HCT116 (cell line): Measurements from ENCODE around the gene DNAJC3. TPM values are rescaled to one million over a fixed set of nuclear protein-coding genes. Genes with fewer than 3 reads are reported as not detected.

Experiments used
- ATAC-seq: fragments of 200-7000 bp; cut with Tn5 transposase; 2 replicates; pipeline ENCODE4 v1.9.1; 2020; ENCODE audit warnings: mild to moderate bottlenecking, moderate library complexity
- BruUV-seq: library from RNA; stranded (reverse); fragments of 400-500 nt; replicated peaks from 2 replicates; lab custom pipeline; 2021; lab: Mats Ljungman, UMichigan
- CTCF ChIA-PET: fragments of 300-600 bp; sonication (Branson Sonifier 250); formaldehyde crosslinking; loops from one replicate; lab custom pipeline; 2021; ENCODE audit warnings: antibody characterized with exemption; lab: Charles Lee
- POLR2A ChIA-PET: fragments of 300-600, 350-600 bp; sonication (Branson Sonifier 250); formaldehyde crosslinking; loops from one replicate; lab custom pipeline; 2021; ENCODE audit warnings: antibody characterized with exemption; lab: Charles Lee
- RAD21 ChIA-PET, 2 experiments: fragments of 300-600 bp; sonication (Branson Sonifier 250); formaldehyde crosslinking; loops; one replicate each; lab custom pipeline; 2023; ENCODE audit warnings: low total read pairs in 2 of 2; ENCODE audit not compliant: uncharacterized antibody in 2 of 2, unreplicated experiment in 2 of 2, low non-redundant PET in 1 of 2; lab: Charles Lee
- DNase-seq: peaks from one replicate; pipeline ENCODE4 v3.0.0-alpha.2; 2010; ENCODE audit warnings: low read depth, low spot score
- H2AFZ ChIP-seq: fragments of 200-600 bp; shearing (Covaris generic), sonication (generic); 2 replicates; pipeline ENCODE4 v1.6.1; 2017; ENCODE audit warnings: low read depth, mixed run types, mixed read lengths, antibody characterized with exemption, low read length; ENCODE audit not compliant: poor library complexity, severe bottlenecking
- H3K27ac ChIP-seq: 2 replicates; pipeline ENCODE4 v1.5.1; 2012; ENCODE audit warnings: low read depth, low read length
- H3K27me3 ChIP-seq: fragments of 200-600 bp; sonication (generic); 2 replicates; pipeline ENCODE4 v1.6.1; 2016; ENCODE audit warnings: mixed run types, low read length, mixed read lengths; ENCODE audit not compliant: insufficient read depth
- H3K36me3 ChIP-seq, 2 experiments: fragments of 200-500 bp in 1 of 2; fragments of 200-600 bp in 1 of 2; sonication (Bioruptor generic) in 1 of 2; sonication (generic) in 1 of 2; 2 replicates each; pipeline versions ENCODE4 v1.5.1 to v1.6.1; 2014 to 2016; ENCODE audit warnings: low read length in 2 of 2, inconsistent platforms in 1 of 2, mixed read lengths in 1 of 2, mixed run types in 1 of 2; ENCODE audit not compliant: insufficient read depth in 2 of 2, control insufficient read depth in 1 of 2
- H3K4me1 ChIP-seq, 2 experiments: fragments of 200-600 bp in 1 of 2; sonication (generic) in 1 of 2; 2 replicates each; pipeline versions ENCODE4 v1.5.1 to v1.6.1; 2012 to 2017; ENCODE audit warnings: low read length in 2 of 2, inconsistent platforms in 1 of 2, mild to moderate bottlenecking in 1 of 2, mixed read lengths in 1 of 2, mixed run types in 1 of 2, moderate library complexity in 1 of 2; ENCODE audit not compliant: insufficient read depth in 2 of 2, control insufficient read depth in 1 of 2
- H3K4me2 ChIP-seq: fragments of 200-600 bp; sonication (generic); 2 replicates; pipeline ENCODE4 v1.6.1; 2017; ENCODE audit warnings: mixed run types, low read length, mixed read lengths
- H3K4me3 ChIP-seq, 2 experiments: fragments of 200-600 bp in 1 of 2; sonication (generic) in 1 of 2; replicated peaks in 1 of 2; 2 replicates each; pipeline ENCODE4 v1.5.1; 2011 to 2016; ENCODE audit warnings: low read length in 2 of 2, control low read depth in 1 of 2, low read depth in 1 of 2, mild to moderate bottlenecking in 1 of 2, mixed read lengths in 1 of 2, mixed run types in 1 of 2
- H3K79me2 ChIP-seq: fragments of 200-600 bp; sonication (generic); 2 replicates; pipeline ENCODE4 v1.6.1; 2017; ENCODE audit warnings: mild to moderate bottlenecking, mixed run types, low read length, moderate library complexity, mixed read lengths; ENCODE audit not compliant: insufficient read depth
- H3K9ac ChIP-seq: fragments of 200-600 bp; sonication (generic); 2 replicates; pipeline ENCODE4 v1.6.1; 2016; ENCODE audit warnings: low read length, mixed read lengths
- H3K9me2 ChIP-seq: fragments of 200-600 bp; sonication (generic), shearing (Covaris generic); 2 replicates; pipeline ENCODE4 v1.6.1; 2017; ENCODE audit warnings: mixed run types, mild to moderate bottlenecking, moderate library complexity; ENCODE audit not compliant: insufficient read depth
- H3K9me3 ChIP-seq, 2 experiments: fragments of 200-500 bp in 1 of 2; fragments of 200-600 bp in 1 of 2; sonication (Bioruptor generic) in 1 of 2; sonication (generic) in 1 of 2; 2 replicates each; pipeline ENCODE4 v1.6.1; 2014 to 2017; ENCODE audit warnings: low read length in 2 of 2, mixed read lengths in 2 of 2, inconsistent platforms in 1 of 2, low read depth in 1 of 2, mild to moderate bottlenecking in 1 of 2, mixed run types in 1 of 2, moderate library complexity in 1 of 2; ENCODE audit not compliant: control insufficient read depth in 1 of 2, insufficient read depth in 1 of 2
- H4K20me1 ChIP-seq: fragments of 200-600 bp; sonication (generic), shearing (Covaris generic); 2 replicates; pipeline ENCODE4 v1.6.1; 2017; ENCODE audit warnings: mixed run types, mild to moderate bottlenecking, moderate library complexity; ENCODE audit not compliant: insufficient read depth
- CBX3 ChIP-seq: IDR thresholded peaks from 2 replicates; pipeline ENCODE4 v1.6.1; 2012; ENCODE audit warnings: low read depth
- CEBPB ChIP-seq: IDR thresholded peaks from 2 replicates; pipeline ENCODE4 v1.6.1; 2012; ENCODE audit warnings: low read depth
- CTCF ChIP-seq, 3 experiments: fragments of 200-600 bp in 1 of 3; sonication (generic) in 1 of 3; IDR thresholded peaks in 2 of 3; conservative IDR thresholded peaks in 1 of 3; 2 replicates each; pipeline ENCODE4 v1.5.1; 2012 to 2017; ENCODE audit warnings: low read depth in 2 of 3, low read length in 2 of 3, antibody characterized with exemption in 1 of 3, borderline replicate concordance in 1 of 3, control low read depth in 1 of 3, mild to moderate bottlenecking in 1 of 3, mixed read lengths in 1 of 3, mixed run types in 1 of 3, moderate library complexity in 1 of 3; ENCODE audit not compliant: insufficient read depth in 1 of 3
- EGR1 ChIP-seq: IDR thresholded peaks from 2 replicates; pipeline ENCODE4 v1.6.1; 2012; ENCODE audit warnings: low read depth
- EZH2 ChIP-seq: fragments of 200-600 bp; sonication (generic); IDR thresholded peaks from 2 replicates; pipeline ENCODE4 v1.6.1; 2017; ENCODE audit warnings: antibody characterized with exemption, mixed run types
- JUND ChIP-seq: IDR thresholded peaks from 2 replicates; pipeline ENCODE4 v1.6.1; 2012
- POLR2A ChIP-seq: IDR thresholded peaks from 2 replicates; pipeline ENCODE4 v1.7.0; 2011; ENCODE audit warnings: borderline replicate concordance; ENCODE audit not compliant: insufficient read depth, insufficient read length; ENCODE audit errors: extremely low read depth
- POLR2AphosphoS5 ChIP-seq: IDR thresholded peaks from 2 replicates; pipeline ENCODE4 v1.6.1; 2011; ENCODE audit warnings: mild to moderate bottlenecking, low read depth, low read length, moderate library complexity
- RAD21 ChIP-seq: IDR thresholded peaks from 2 replicates; pipeline ENCODE4 v1.6.1; 2012; ENCODE audit warnings: low read depth, mild to moderate bottlenecking
- SIN3A ChIP-seq: IDR thresholded peaks from 2 replicates; pipeline ENCODE4 v1.6.1; 2012; ENCODE audit warnings: low read depth
- SP1 ChIP-seq: IDR thresholded peaks from 2 replicates; pipeline ENCODE4 v1.6.1; 2012; ENCODE audit warnings: low read depth
- TCF7L2 ChIP-seq: IDR thresholded peaks from 2 replicates; pipeline ENCODE4 v1.7.0; 2011; ENCODE audit warnings: borderline replicate concordance, inconsistent platforms; ENCODE audit not compliant: insufficient read depth, insufficient read length; ENCODE audit errors: extremely low read depth
- YY1 ChIP-seq: IDR thresholded peaks from 2 replicates; pipeline ENCODE4 v1.6.1; 2011; ENCODE audit warnings: low read length, low read depth, moderate library complexity, mild to moderate bottlenecking; ENCODE audit not compliant: insufficient replicate concordance; ENCODE audit errors: extremely low read depth
- ZFX ChIP-seq: fragments of 450-650 bp; IDR thresholded peaks from 2 replicates; pipeline ENCODE4 v1.6.1; 2017
- ZNF274 ChIP-seq: fragments of 200-500 bp; sonication (Bioruptor generic); IDR thresholded peaks from 2 replicates; pipeline ENCODE4 v1.6.1; 2014; ENCODE audit warnings: mild to moderate bottlenecking, low read depth, low read length, inconsistent platforms
- intact Hi-C: fragments of 100-400 bp; cut with micrococcal nuclease; formaldehyde crosslinking; loops from 2 replicates; pipeline ENCODE4 v1.10.0; 2022
- total RNA-seq: library from RNA; stranded (reverse); gene quantifications from one replicate; pipeline ENCODE4 v1.2.1, GENCODE V29; 2021; ENCODE audit not compliant: unreplicated experiment
- TF ChIP-seq, protein P1 (sequence below): IDR thresholded peaks from 2 replicates; pipeline ENCODE4 v1.6.1; 2012; ENCODE audit warnings: low read depth
- TF ChIP-seq, protein P2 (sequence below): IDR thresholded peaks from 2 replicates; pipeline ENCODE4 v1.6.1; 2012

Gene DNAJC3
- total RNA-seq, 1 experiment from 2014 or later, result 28.5 TPM

DNA sequence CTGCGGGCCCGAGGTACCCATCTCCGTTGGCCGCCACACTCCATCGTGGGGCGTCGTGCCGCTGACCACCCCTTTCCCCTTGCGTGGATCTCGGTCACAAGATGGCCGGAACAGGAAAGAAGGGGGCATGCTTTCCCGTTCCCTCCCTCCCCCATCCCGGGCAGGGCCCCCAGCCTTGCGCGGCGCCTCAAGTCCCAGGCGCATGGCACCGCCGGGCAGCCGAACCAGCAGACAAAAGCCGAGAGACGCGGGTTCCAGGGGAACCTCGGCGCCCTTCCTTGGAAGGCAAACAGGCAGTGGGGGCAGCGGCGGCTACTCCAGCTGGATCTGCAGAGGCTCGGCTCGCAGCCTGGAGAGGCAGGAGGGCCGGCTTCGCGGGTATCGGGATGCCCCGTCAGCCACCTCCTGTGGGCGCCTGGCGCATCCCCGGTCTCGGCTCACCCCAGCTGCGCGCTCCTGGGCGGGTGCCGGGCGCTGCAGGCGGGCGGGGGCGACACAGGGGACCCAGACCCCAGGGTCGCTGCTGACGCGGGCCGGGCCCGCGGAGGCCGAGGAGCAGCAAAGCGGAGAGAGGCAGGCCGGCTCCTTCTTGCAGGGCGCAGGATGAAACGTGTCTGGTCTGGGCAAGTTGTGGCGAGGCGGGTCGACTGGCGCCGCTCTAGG, 32.9 kb upstream of the DNAJC3 start (continued):
- TF ChIP-seq SP1 (no peak), CBX3 (no peak), EGR1 (no peak), ZFX (no peak), POLR2A (no peak), SIN3A (no peak), CEBPB (no peak), JUND (no peak)
- TF ChIP-seq, protein P1, sequence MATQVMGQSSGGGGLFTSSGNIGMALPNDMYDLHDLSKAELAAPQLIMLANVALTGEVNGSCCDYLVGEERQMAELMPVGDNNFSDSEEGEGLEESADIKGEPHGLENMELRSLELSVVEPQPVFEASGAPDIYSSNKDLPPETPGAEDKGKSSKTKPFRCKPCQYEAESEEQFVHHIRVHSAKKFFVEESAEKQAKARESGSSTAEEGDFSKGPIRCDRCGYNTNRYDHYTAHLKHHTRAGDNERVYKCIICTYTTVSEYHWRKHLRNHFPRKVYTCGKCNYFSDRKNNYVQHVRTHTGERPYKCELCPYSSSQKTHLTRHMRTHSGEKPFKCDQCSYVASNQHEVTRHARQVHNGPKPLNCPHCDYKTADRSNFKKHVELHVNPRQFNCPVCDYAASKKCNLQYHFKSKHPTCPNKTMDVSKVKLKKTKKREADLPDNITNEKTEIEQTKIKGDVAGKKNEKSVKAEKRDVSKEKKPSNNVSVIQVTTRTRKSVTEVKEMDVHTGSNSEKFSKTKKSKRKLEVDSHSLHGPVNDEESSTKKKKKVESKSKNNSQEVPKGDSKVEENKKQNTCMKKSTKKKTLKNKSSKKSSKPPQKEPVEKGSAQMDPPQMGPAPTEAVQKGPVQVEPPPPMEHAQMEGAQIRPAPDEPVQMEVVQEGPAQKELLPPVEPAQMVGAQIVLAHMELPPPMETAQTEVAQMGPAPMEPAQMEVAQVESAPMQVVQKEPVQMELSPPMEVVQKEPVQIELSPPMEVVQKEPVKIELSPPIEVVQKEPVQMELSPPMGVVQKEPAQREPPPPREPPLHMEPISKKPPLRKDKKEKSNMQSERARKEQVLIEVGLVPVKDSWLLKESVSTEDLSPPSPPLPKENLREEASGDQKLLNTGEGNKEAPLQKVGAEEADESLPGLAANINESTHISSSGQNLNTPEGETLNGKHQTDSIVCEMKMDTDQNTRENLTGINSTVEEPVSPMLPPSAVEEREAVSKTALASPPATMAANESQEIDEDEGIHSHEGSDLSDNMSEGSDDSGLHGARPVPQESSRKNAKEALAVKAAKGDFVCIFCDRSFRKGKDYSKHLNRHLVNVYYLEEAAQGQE, result no peak
- TF ChIP-seq, protein P2, sequence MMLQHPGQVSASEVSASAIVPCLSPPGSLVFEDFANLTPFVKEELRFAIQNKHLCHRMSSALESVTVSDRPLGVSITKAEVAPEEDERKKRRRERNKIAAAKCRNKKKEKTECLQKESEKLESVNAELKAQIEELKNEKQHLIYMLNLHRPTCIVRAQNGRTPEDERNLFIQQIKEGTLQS, result no peak
- TF ChIP-seq, all 23 proteins: peak for 0

DNA sequence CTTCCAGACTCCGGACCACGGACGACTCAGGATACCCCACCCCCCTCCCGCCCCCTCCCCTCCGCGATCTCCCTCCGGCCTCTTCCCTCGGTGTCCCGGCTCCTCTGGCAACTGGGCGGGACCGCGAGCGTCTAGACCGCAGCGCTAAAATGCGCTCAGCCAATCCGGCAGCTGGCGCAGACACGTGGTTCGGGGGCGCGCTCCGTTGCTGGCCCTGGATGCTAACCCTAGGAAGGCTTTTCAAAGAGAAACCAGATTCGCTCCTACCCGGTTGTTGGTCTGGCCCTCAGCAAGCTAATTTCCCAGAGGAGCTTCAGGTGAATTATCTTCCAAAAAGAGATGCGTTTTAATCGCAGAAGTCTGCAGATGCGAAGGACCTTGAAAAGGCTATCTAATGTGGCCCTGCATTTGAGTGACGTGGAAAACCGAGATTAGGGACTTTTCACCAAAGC, 32.3 kb upstream of the DNAJC3 start, which contains the start of gene DZIP1:
Gene DZIP1 (minus strand): TSS at position 106 of the 452 bp plus-strand sequence. CDS start 2,677 bp downstream, outside the sequence.
- ATAC-seq, result no peak
- no peak for DNase-seq
- Histone ChIP-seq H4K20me1 (no peaks in the 10 kb centered on the region), H3K36me3 (no peaks in the 10 kb centered on the region)
- CTCF ChIA-PET, result interaction anchor here (0.7 to 1.3 kb wide), 2 partner anchors 17 to 21 kb away, joined by 4 to 5 read pairs; no protein-coding TSS in a partner anchor
- no peak for TF ChIP-seq TCF7L2
- no peak for TF ChIP-seq ZNF274
- TF ChIP-seq RAD21, result no peak
- no peak for TF ChIP-seq SIN3A
- TF ChIP-seq CTCF (IDR thresholded peaks at IDR 0.05 in 2 of 3, conservative IDR thresholded peaks at IDR 0.05 in 1 of 3; ENCODE audit: borderline replicate concordance in 1 of 3, insufficient read depth in 1 of 3, low read depth in 2 of 3, low read length in 2 of 3), result no peak
- TF ChIP-seq CBX3, result no peak
- TF ChIP-seq POLR2AphosphoS5, result no peak
- no peak for TF ChIP-seq YY1
- no peak for TF ChIP-seq EZH2
- TF ChIP-seq, all 23 proteins: peak for 0
- no peak within 1 kb of the TSS for H3K9ac ChIP-seq
- ChIA-PET POLR2A (no interaction called here), RAD21 (no interaction called here)
- no peak within 1 kb of the TSS for H3K4me3 ChIP-seq
- intact Hi-C loops, result no loop called here
- H3K4me2 ChIP-seq, result no peak within 1 kb of the TSS
- no peaks in the 10 kb centered on the region for H3K27me3 ChIP-seq
- H3K27ac ChIP-seq, result no peak within 1 kb of the TSS
- no peak within 1 kb of the TSS for H2AFZ ChIP-seq
- H3K9me3 ChIP-seq, result no peaks in the 10 kb centered on the region
- no peaks in the 10 kb centered on the region for H3K9me2 ChIP-seq
- no peaks in the 10 kb centered on the region for H3K79me2 ChIP-seq
- H3K4me1 ChIP-seq, result no peaks in the 10 kb centered on the region
- no TSS peak for BruUV-seq
